GM19351 (cell line): Measurements from ENCODE around the gene STEAP2.

Experiments
- ATAC-seq: cut with Tn5 transposase; IDR thresholded peaks from one replicate; pipeline ENCODE4 v1.9.1; 2021; ENCODE audit warnings: mild to moderate bottlenecking, moderate library complexity; ENCODE audit not compliant: unreplicated experiment

Gene STEAP2

DNA sequence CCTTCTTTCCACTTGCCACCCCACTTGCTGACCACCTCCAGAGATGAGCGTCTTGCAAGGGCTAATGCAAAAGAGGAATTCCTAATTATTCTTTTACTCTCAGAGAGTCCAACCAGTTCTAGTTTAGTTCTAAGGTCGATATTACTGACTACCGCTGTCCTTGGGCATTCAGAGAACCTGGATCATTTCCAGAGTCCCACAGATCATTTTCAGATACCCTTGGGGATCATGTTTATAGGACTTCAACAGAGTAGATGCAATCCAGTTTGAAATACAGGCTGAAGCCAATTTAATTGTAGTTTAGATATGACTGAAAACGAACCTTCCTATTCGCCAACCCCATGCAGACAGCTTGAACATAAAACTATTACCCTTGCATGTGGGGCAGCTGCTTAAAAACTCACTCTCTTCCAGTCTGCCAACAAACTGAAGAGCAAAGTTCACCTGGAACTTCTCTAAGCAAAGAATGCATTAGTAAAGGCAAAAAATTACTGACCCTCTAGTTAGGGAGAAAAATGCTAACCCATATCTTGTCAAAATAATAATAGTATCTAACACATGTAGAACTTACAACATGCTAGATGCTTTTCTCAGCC, 55.8 kb downstream of the STEAP2 start:
- no peak for ATAC-seq

GRCh38 chr7:90269163-90269562, 57.6 kb downstream of the STEAP2 start:
- no peak for ATAC-seq

DNA sequence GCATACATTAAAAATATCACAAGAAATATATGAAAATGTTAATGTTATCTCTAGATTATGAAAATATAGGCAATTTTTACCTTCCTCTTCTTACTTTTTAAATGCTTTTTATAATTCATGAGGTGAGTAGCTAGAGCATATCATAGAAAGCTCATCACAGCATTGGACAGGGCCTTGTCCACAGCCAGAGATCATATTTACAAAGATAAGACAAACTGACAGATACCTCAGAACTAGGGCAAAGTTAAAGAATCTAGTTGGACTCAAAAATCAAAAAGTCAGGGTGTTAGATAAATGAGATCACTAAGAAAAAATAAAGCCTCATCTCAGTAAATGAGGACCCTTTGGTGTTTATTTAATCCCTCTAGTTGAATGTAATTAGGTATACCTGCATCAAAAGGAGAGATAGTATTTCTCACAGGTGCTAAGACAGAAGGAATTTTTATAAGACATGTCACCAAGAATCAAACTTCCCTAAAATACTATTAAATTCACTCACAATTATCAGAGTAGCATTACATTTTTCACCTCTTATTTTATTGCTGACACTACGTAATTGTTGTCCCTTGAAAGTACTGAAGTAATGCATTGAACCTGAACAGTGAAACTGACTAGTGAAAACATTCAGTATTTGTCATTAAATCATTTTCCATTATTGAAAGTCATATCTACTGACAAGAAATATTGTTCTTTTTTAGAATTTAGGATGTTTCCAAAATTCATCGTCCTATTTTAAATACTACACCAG, 59.1 kb downstream of the STEAP2 start:
- no peak for ATAC-seq

DNA sequence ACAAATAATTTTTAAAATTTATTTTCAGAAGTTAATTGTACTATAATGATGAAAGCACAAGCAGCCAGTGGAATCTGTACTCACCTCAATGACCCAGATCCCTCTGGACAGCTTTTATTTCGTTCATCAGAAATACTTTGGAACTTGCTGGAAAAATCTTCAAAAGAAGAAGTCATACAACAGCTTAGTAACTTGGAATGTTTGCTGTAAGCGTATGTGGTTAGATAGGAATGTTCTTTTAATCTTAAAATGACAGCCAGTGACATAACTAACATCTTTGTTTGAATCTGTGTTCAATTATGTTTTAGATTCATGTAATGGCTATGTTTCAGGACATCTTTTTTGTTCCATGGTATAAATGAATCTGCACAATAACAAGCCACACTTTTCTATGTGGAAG, 60.2 kb downstream of the STEAP2 start:
- no peak for ATAC-seq

DNA sequence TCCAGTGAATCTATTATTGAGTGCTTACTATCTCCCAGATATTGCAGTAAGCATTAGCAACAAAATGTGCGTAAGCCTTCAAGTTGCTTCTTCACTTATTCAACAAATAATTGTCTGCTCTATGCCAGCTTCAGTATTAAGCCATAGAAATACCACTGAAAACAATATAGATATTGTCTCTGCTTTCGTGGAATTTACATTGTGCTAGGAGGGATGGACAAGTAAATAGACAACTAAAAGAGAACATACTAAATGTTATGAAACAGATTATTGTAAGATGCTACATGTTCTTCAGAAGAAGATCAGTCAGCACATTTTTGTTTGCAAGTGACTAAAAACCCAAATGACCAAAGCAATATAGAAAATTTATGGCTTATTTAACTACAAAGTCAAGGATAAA, 60.7 kb downstream of the STEAP2 start:
- ATAC-seq: no peak

- no peak for ATAC-seq
These were observed 62.6 kb downstream of the STEAP2 start for GRCh38 chr7:90274161-90274560.

GRCh38 chr7:90276033-90276728, 64.6 kb downstream of the STEAP2 start:
- ATAC-seq: no peak
